ENCODE measurements around the gene ARHGAP4. TPM values are rescaled to one million over a fixed set of nuclear protein-coding genes. Genes with fewer than 3 reads are reported as not detected.

The ARHGAP4 gene
- total RNA-seq, 1 donor from 2014 or later = 43.0 TPM

DNA sequence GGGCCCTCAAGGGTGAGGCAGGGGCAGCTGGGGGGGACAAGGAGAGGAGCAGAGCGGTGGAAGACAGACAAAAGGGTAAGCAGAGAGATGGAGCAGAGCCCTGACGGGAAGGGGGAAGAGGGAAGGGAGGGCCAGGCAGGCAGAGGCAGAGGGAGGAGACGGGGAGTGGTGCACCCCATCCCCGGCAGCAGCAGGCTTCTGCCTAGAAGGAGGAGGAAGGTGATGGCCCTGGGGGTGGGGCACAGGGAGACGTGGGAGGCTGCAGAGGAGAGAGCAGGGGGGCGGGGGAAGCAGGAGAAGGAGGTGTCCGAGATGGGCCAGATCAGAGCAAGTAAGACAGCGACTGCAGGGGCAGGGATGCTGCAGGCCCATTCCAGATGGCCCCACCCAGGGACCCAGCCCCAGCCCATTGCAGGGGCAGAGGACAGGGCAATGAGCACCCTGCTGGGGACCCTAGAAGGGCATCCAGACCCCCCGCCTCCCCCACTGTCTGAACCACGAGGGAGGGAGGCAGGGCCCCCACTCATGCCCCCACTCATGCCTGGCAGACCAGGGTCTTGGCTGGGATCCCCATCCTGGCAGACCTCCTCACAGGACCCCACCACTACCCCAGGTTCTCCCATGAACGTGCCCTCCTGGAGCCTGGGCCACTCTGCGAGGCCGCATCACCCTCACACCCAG lies 42.8 kb downstream of the ARHGAP4 start:
- no peak for DNase-seq (ENCODE audit: low spot score)

DNA sequence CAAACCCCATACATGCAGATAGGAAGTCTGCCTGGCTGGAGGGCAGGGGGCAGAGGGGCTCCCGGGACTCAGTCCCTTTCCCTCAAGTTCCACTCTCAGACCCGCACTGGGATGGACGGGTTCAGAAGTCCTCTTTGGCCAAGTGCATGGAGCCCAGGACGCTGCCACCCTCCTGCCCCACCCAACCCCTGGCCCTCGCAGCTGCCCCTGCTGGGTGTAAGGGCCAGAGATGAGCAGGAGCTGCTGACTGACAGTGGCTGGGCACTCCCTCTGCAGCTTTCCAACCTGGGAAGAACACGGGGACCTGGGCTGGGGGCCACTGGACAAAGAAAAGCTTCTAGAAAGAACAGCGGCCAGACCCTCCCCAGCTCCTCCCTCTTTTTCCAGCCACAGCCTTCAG lies 43.5 kb downstream of the ARHGAP4 start:
- DNase-seq (ENCODE audit: low spot score) = no peak

DNA sequence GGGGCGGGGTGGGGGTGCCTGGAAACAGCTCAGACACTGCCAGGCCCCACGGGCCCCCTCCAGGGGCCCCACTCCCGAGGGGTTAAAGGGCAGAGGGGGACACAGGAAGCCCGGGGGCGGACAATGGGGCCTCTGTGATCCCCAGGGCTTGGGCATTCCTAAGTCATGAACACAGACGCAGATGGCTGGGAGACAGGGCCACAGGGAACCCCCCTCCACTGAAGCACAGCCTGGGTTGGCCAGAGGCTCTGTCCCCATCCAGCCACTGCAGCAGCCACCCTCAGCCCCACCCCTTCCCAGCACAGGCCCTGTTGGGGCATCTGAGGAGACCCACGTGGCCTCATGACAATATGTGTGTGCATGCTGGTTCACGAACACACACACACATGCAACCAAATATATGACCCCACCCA lies 44.0 kb downstream of the ARHGAP4 start:
- no peak for DNase-seq (ENCODE audit: low spot score)

DNA sequence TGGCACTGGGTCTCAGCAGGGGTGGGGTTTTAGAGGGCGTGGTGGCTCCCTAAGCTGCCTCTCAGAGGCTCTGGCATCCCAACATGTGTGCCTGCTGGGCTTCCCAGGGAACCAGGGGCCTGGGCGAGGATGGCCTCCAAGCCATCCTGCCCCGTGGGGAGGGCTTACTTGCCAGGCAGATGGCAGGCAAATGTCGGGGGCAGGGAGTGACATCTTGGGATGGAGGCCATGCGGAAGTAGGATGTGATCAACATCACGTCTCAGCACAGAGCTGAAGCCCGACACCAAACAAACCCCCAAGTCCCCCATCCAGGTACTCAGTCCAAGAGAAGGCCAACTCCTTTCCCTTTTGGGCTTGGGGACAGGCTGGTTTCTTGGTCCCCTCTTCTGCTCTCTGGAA lies 44.8 kb downstream of the ARHGAP4 start:
- no peak for DNase-seq (ENCODE audit: low spot score)

DNA sequence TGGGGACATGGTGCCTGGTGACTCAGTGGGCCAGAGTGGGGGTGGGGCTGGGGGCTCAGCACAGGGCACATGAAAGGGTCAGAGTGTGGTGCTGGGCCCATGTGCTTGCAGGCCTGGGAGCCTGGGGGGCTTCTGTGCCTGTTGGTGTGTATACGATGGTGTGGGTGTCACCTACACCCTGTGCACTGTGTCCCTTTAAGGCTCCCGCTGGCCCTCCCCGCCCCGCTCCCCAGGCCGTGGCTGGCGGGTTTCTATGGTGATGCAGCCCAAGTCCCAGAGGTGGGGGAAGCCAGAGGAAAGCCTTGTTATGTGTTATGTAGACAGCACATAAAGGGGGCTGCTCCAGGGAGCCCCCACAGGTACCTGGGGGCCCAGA lies 45.6 kb downstream of the ARHGAP4 start:
- no peak for DNase-seq (ENCODE audit: low spot score)

DNA sequence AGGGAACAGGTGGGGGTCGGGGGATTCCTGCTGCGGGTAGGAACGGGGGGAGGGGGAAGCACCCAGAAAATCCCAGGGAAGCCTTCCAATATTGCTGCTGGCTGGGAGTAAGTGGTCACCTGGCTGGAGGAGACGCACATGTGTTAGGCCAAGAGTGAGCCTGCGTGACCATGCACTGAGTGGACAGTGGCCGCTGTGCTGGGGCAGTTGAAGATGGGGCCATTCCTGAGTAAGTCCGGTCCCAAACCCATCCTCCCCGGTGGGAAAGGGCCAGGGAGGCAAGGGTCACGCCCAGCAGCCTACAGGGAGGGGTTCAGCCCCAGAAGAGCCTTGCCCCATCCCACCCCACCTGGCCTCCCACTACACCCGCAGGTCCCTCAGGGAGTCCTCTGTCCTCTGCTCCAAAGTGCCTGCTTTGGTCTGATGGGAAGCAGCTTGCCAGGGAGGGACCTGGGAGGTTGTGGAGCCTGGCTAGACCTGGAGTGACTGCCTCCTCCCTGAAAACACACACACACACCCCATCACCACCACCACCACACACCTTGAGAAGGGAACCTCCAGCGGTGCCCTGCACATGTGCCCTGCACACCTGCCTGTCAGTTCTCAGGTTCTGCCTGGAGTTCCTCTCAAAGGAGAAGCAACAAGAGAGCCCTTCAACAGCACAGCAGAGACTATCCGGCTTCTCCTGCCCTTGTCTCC lies 46.2 kb downstream of the ARHGAP4 start:
- DNase-seq (ENCODE audit: low spot score) = no peak

DNA sequence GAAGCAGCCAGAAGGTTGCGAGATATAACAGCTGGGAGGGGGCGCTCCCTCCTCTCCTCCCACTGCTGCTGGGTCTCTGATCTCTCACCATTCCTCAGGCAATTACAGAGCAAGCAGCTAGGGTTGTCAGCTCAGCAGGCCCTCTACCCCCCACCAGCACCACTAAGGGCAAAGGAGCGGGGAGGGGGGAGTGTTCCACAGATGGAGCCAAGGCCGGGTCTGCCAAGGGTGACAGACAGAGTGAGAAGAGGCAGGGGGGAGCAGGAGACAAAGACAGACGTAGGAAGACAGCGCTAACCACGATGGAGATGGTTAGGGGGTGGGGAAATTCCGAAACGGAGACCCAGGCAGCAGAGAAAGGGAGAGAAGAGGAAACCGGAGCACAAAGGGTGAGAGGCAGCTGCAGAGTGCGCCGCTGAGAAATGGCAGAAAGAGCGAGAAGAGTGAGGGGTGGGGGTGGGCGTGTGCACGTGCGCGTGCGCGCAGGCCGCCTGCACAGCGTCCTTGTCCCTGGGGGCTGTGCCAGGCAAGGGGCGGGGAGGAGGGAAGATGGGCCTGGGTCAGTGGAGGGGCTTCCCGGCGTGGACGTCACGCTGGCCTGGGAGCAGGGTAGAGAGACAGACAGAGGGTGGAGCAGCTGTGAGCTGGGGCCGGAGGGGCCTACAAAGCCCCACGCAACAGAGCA lies 47.0 kb downstream of the ARHGAP4 start:
- DNase-seq (ENCODE audit: low spot score) = no peak

DNA sequence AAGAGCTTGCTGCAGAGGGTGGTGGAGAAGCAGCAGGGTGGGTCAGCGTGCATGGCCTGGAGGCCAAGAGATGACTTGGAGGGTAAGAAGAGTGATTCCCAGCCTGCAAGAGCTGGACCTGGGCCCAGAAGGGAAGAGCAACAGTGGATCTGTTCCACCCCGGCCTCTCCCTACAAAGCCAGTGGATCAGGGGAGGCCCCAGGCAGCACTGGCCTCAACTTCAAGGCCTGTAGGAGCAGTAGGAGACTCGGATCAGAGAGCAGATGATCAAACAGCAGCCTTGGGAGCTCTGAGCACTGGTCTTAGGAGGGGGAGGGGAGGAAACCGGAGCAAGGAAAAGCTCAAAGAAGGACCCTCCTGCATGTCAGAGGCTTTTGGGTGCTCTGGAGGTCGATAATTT lies 47.7 kb downstream of the ARHGAP4 start:
- no peak for DNase-seq (ENCODE audit: low spot score)

DNA sequence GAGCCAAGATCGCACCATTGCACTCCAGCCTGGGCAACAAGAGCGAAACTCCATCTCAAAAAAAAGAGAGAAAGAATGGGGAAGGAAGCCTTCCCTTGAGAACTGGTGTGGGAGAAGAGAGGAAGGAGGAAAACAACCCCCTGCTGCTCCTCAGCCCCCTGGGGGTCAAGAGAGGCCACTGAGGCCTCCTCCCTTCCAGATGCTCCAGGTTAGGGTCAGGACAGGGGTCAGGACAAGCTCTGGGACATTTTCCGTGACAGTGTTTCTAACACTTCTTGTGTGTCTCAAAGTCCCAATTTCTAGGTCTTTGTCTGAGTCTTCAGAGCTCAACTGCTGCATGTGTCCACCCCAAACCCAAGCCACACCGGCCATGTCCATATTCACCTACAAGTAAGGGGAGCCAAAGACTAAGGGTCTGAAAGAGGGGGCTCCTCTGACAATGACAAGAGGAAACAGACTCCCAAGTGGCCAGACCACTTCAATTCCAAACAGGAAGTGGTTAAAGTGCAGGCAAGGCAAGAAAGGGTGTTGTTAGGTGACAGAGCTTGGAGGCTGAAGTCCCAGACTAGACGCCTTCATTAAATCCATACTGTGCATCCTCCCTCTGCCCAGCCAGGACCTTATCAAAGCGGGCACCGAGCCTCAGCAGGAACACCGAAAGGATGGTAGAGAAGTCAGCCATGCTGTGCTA lies 48.3 kb downstream of the ARHGAP4 start:
- DNase-seq (ENCODE audit: low spot score) = no peak

DNA sequence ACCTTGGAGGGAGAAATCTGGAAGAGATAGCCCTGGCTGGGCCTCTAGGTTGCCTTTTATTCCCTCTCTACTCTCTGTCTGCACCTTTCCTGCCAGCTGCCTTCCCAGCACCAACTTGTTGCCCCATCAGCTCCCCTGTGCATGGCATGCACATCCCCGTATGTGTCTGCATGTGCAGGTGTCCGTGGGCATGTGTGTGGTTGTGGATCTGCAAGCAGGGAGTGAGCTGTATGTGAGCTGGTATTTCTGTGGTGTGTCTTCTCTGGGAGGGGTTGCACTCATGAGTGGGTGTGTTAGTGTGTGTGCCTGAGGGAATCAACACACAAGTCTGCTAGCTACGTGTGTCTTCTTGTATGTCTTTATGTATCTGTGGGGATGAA lies 50.0 kb downstream of the ARHGAP4 start:
- no peak for DNase-seq (ENCODE audit: low spot score)

DNA sequence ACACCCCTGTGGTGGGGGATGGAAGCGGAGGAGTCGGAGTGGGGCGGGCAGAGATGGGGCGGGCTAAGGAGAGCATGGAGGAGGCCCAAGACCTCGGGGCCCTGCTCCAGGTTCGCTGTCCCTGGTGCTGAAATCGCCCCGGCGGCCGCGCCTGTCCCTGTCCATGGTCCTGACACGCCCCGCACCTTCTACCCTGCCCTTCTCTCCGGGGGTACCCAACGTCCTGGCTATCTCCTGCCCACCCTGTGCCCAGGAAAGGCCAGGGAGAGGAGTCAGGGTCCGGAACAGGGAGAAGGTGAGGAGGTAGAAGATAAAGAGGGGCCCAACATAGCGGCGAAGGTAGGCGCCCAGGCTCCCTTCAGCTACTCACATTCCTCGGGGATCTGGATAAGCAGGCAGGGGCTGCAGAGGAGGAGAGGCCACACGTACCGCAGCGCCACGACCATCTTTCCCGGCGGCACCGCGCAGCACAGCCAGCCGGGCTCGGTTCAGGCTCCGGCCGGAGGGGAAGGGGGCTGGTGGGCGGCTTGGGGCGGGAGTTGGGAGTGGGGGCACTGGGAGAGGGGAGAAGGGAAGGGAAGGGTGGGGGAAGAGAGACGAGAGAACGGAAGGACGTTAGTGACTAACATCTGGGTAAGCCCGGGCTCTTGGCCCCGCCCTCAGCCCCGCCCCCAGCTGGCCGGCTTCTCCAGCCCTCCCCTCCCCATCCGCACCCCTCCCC lies 50.5 kb downstream of the ARHGAP4 start:
- DNase-seq (ENCODE audit: low spot score) = no peak

DNA sequence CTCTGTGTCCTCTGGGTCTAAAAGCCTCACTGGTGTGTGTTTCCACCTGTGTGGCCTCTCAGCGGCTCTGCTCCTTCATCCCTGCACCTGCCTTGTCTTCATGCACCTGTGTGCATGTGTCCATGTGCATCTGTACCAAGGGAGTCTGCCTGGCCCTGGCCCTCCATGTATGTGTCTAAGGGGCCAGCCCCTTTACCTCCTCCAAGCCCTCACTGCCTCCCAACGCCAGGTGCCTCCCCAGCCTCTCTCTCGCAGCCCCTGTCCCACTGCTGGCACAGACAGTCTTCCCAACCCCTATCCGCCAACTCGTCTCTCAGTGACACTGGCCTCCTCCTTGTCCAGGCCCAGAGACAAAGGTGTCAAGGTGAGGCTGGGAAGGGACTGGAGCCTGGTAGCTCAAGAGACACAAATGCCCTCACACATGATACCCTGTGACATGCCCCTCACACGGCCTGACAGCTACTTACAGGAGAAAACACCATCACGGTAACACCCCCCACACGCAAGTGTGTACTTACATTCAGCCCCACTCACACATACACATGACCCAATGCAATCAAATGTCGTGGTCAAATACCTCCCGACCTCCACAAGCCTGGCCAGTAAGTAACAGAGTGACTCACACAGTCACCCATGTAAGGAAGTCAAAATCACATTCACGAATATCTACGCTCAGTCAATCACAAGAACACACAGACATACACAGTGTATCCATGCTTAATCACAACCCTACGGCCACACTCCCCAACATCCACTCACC lies 51.5 kb downstream of the ARHGAP4 start:
- no peak for DNase-seq (ENCODE audit: low spot score)

DNA sequence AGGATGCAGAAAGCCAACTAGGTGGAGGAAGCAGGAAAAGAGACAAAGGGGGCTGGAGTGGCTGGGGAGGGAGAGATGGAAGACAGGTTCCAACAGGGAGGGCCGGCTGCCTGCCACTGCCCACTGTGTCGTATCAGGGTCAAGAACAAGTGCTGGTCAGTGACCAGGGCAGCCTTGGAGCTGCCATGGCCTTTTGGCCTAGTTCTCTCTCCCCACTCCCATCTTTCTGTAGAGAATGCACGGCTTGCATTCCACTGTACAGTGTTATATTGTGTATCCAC lies 52.0 kb downstream of the ARHGAP4 start:
- DNase-seq (ENCODE audit: low spot score) = no peak

DNA sequence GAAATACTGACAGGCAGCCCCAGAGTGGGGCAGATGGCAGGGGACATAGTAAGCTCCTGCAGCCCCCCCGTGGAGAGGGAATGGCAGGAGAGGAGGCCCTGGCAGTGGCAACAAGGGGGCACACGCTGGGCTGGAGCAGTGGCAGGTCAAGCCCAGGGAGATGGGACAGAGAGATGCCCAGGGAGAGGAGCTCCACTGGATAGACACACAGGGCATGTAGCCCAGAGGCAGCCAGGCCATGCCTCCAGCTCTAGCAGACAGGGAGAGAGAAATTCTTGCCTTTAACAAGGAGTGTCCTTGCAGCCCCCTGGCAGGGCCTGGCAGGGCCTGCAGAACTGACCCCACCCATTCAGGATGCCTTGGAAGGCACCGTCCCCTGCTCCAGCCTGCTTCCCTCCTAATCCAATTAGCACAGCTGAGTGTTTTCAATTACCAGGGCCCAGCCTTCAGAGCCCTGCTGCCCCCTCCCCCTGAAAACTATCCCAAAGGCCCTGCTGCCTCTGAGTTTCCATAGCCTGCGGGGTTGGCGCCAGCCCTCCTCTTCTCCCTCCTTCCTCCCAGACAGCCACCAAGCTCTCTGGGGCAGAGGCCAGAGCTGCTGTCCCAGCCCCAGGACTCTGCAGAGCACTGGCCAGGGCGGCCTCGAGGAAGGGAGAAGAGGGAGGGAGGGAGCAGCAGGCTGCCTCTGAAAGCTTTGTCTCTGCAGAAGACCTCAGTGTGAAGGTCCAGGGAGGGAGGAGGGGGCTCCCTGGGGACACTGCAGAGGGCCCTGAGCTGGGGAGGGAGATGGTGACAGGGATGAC lies 52.6 kb downstream of the ARHGAP4 start:
- DNase-seq (ENCODE audit: low spot score) = no peak

DNA sequence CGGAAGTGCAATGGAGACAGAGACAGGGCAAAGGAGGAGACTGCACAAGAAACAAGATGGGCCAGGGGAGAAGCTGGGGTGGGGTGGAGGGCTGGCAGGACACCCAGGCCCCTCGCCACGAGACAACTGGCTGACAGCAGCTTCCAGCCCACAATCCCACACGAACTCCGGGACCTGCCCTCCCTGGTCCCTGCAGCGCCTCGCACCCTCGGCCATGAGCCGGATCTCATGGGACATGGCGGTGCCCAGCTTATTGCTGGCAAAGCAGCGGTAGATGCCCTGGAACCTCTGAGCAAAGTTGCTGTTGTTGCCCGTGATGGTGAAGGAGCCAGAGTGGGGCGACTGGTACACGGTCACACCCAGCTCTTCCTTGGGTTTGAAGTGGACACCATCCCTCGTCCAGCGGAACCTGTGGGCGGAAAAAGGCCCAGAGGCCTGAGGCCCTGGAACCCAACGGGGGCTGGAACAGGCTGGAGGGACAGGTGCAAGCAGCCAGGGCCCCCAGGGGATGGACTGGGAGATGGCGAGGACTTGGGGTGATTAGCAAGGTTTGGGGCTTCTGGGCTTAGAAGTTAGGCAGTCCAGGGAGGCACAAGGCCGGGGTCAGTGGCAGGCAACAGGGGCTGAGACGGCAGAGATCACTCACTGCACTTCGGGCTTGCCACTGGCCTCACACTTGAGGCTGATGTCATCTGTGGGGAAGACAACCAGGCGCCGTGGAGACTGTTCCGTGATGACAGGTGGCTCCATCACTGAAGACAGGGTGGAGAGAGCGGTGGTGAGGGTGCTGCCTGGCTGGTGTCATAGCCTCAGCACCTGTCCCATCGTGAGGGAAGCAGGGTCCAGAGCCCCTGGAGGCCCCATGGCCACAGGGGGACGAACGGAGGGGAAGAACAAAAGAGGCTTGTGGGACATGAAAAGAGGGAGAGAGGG lies 53.9 kb downstream of the ARHGAP4 start:
- no peak for DNase-seq (ENCODE audit: low spot score)

DNA sequence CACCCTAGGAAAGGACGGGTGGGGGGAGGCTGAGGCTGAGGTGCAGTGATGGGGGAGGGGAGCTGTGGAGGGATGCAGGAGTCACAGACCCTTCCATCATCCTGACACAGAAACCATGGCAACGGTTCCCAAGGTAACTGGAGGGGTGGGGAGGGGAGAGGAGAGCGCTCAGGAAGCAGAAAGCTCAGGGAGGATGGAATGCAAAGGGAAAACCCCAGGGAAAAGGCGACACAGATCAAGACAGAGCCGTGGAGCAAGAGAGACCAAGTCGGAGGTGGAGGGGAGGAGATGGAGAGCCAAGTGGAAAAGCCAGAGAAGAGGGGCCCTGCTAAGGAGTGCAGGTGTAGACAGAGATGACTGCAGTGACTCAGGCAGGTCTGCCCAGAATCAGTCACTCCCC lies 54.6 kb downstream of the ARHGAP4 start:
- DNase-seq (ENCODE audit: low spot score) = no peak

DNA sequence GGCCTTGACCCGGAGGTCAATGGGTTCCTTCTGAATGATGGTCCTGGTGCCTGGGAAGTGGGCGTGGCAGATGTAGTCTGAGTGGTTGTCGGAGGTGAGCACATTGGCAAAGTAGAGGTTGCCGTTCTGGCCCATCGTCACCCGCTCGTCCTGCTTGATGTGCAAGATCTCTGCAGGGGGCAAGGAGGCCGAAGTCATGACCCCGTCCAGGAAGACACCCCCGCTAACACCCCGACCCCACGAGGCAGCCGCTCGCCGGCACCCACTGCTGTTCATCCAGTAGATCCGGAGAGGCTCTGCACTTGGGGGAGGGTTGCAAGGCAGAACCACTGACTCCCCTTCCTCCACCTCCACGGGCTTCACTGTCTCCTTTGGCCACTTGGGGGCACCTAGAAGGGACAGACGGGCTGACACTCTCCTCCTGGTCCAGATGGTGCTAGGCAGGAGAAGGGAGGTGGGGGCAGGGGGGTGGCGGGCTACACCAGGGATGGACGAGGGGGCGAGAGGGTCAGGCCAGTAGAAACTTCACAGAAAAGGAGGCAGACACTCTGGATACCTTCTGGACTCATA lies 55.2 kb downstream of the ARHGAP4 start:
- DNase-seq (ENCODE audit: low spot score) = no peak

DNA sequence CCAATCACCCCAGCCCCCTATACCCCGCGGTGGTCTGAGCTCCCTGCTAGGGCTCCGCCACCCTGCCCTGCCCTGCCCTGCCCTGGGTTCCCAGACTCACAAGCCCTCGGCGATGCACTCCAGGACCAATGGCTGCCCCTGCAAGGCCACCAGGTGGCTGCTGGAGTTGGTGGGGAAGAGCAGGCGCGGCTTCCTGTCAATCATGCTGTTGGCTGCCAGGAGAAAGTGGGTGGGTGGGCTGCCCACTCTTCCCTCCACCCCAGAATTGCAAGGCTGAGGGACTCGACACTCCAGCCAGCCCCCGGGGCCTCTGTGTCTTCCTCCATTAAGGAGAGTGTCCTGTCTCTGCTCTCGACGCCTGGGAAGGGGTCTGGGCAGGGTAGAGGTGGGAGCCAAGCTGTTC lies 55.8 kb downstream of the ARHGAP4 start:
- DNase-seq (ENCODE audit: low spot score) = no peak

Measured in mesenteric fat pad (tissue), 1 donor.